HEK293 (cell line): Measurements from ENCODE around the gene NOXO1.

Experiments
- CTCF ChIP-seq: fragments of 450-650 bp; formaldehyde crosslinking; IDR thresholded peaks from 2 replicates; pipeline ENCODE4 v1.5.1; 2016; ENCODE audit warnings: missing biosample characterization, missing genetic modification characterization
- GLIS2 ChIP-seq: fragments of 450-650 bp; formaldehyde crosslinking; IDR thresholded peaks from 2 replicates; pipeline ENCODE4 v1.5.1; 2016; ENCODE audit warnings: missing biosample characterization, missing genetic modification characterization
- HOXA7 ChIP-seq: sonication (generic); formaldehyde crosslinking; IDR thresholded peaks from 2 replicates; pipeline ENCODE4 v1.8.1; 2022; ENCODE audit warnings: missing genetic modification reagents, borderline replicate concordance
- KLF17 ChIP-seq: fragments of 450-650 bp; formaldehyde crosslinking; IDR thresholded peaks from 2 replicates; pipeline ENCODE4 v1.5.1; 2016; ENCODE audit warnings: missing biosample characterization, missing genetic modification characterization
- KLF7 ChIP-seq: fragments of 450-650 bp; formaldehyde crosslinking; IDR thresholded peaks from 2 replicates; pipeline ENCODE4 v1.5.1; 2016; ENCODE audit warnings: missing biosample characterization, missing genetic modification characterization, borderline replicate concordance
- KLF8 ChIP-seq: fragments of 450-650 bp; formaldehyde crosslinking; IDR thresholded peaks from 2 replicates; pipeline ENCODE4 v1.5.1; 2016; ENCODE audit warnings: missing biosample characterization, missing genetic modification characterization
- REPIN1 ChIP-seq: fragments of 450-650 bp; formaldehyde crosslinking; IDR thresholded peaks from 2 replicates; pipeline ENCODE4 v1.5.1; 2017; ENCODE audit warnings: missing biosample characterization, missing genetic modification characterization, low read depth
- YY2 ChIP-seq: fragments of 450-650 bp; formaldehyde crosslinking; IDR thresholded peaks from 2 replicates; pipeline ENCODE4 v1.5.1; 2016; ENCODE audit warnings: missing biosample characterization, missing genetic modification characterization
- ZBTB21 ChIP-seq: fragments of 450-650 bp; formaldehyde crosslinking; IDR thresholded peaks from 2 replicates; pipeline ENCODE4 v1.5.1; 2017; ENCODE audit warnings: missing biosample characterization, missing genetic modification characterization
- ZNF114 ChIP-seq: fragments of 450-650 bp; formaldehyde crosslinking; IDR thresholded peaks from 2 replicates; pipeline ENCODE4 v1.5.0; 2017; ENCODE audit warnings: missing biosample characterization, missing genetic modification characterization
- ZNF155 ChIP-seq: fragments of 450-650 bp; formaldehyde crosslinking; IDR thresholded peaks from 2 replicates; pipeline ENCODE4 v1.5.1; 2016; ENCODE audit warnings: missing biosample characterization, missing genetic modification characterization
- ZNF18 ChIP-seq: fragments of 450-650 bp; formaldehyde crosslinking; IDR thresholded peaks from 2 replicates; pipeline ENCODE4 v1.5.1; 2016; ENCODE audit warnings: missing biosample characterization, missing genetic modification characterization
- ZNF248 ChIP-seq: fragments of 450-650 bp; formaldehyde crosslinking; IDR thresholded peaks from 2 replicates; pipeline ENCODE4 v1.5.1; 2017; ENCODE audit warnings: missing biosample characterization, missing genetic modification characterization
- ZNF335 ChIP-seq: fragments of 450-650 bp; formaldehyde crosslinking; conservative IDR thresholded peaks from 2 replicates; pipeline ENCODE4 v1.5.1; 2016; ENCODE audit warnings: missing biosample characterization, missing genetic modification characterization
- ZNF501 ChIP-seq: fragments of 450-650 bp; formaldehyde crosslinking; IDR thresholded peaks from 2 replicates; pipeline ENCODE4 v1.5.1; 2016; ENCODE audit warnings: missing biosample characterization, missing genetic modification characterization
- ZNF518A ChIP-seq: fragments of 450-650 bp; formaldehyde crosslinking; conservative IDR thresholded peaks from 2 replicates; pipeline ENCODE4 v1.5.1; 2016; ENCODE audit warnings: low read depth, missing biosample characterization, missing genetic modification characterization
- ZNF544 ChIP-seq: fragments of 450-650 bp; formaldehyde crosslinking; IDR thresholded peaks from 2 replicates; pipeline ENCODE4 v1.5.0; 2017; ENCODE audit warnings: missing biosample characterization, missing genetic modification characterization
- ZNF549 ChIP-seq: fragments of 450-650 bp; IDR thresholded peaks from 2 replicates; pipeline ENCODE4 v1.5.1; 2018; ENCODE audit warnings: missing biosample characterization, missing genetic modification characterization, mild to moderate bottlenecking, inconsistent platforms, moderate library complexity
- ZNF560 ChIP-seq: fragments of 450-650 bp; formaldehyde crosslinking; IDR thresholded peaks from 2 replicates; pipeline ENCODE4 v1.5.1; 2017; ENCODE audit warnings: missing biosample characterization, missing genetic modification characterization, borderline replicate concordance
- TF ChIP-seq, protein P1 (sequence below): fragments of 450-650 bp; formaldehyde crosslinking; IDR thresholded peaks from 2 replicates; pipeline ENCODE4 v1.5.1; 2016; ENCODE audit warnings: missing biosample characterization, missing genetic modification characterization
- TF ChIP-seq, protein P2 (sequence below): fragments of 450-650 bp; formaldehyde crosslinking; IDR thresholded peaks from 2 replicates; pipeline ENCODE4 v1.5.1; 2016; ENCODE audit warnings: missing biosample characterization, missing genetic modification characterization
- TF ChIP-seq, protein P3 (sequence below): fragments of 450-650 bp; formaldehyde crosslinking; IDR thresholded peaks from 2 replicates; pipeline ENCODE4 v1.5.1; 2016; ENCODE audit warnings: missing biosample characterization, missing genetic modification characterization

Gene NOXO1

DNA sequence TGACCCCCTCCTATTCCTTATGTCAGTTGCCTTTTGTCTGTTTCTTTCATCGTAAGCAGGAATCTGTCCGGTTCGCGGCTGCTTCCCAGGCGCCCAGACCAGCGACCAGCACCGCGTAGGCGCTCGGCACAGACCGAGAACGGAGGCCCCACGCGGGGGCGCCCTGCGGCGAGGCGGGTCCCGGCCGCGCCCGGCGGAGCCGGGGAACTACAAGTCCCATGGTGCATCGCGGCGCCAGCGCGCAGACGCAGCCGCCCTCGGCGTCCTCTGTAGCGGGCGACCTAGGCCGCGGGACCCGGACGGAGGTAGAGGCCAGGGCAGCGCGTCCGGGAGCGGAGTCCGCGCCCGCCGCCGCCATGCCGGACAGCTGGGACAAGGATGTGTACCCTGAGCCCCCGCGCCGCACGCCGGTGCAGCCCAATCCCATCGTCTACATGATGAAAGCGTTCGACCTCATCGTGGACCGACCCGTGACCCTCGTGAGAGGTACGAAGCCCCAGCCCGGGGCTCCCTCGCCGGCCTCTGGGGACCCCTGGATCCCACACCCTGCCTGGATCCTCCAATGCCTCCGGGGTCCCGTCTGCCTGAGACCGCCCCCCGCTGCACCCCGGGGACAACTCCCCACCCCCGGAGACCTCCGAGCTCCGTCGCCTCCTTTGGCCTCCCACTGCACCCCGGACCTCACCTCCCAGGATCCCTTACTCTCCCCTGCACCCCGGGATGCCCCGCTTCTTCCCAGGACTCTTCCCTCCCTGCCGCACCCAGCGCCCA is 21.8 kb downstream of the NOXO1 start, which contains the start of gene NDUFB10 (continued):
- TF ChIP-seq ZNF155 (tag by site-specific recombination) (no peak), ZNF549 (tag by site-specific recombination) (no peak), ZNF518A (no peak), HOXA7 (CRISPR knock-in tag) (no peak), GLIS2 (peak; percentile 72), ZNF114 (tag by site-specific recombination) (no peak), ZBTB21 (tag by site-specific recombination) (no peak), ZNF544 (tag by site-specific recombination) (no peak), ZNF335 (tag by site-specific recombination) (peak; percentile 87), ZNF248 (tag by site-specific recombination) (no peak), CTCF (peak; percentile 80), REPIN1 (tag by site-specific recombination) (no peak), ZNF560 (tag by site-specific recombination) (no peak), KLF7 (tag by site-specific recombination) (no peak; the same call in 1 of the 2 replicates), YY2 (peak; percentile 71), KLF8 (tag by site-specific recombination) (0 out of 2 replicates have a peak, but pooled peaks have one; percentile 23), ZNF18 (tag by site-specific recombination) (no peak), ZNF501 (tag by site-specific recombination) (peak; percentile 52; the same call in 1 of the 2 replicates), KLF17 (tag by site-specific recombination) (peak; percentile 73; the same call in 1 of the 2 replicates)
- TF ChIP-seq, protein P1, sequence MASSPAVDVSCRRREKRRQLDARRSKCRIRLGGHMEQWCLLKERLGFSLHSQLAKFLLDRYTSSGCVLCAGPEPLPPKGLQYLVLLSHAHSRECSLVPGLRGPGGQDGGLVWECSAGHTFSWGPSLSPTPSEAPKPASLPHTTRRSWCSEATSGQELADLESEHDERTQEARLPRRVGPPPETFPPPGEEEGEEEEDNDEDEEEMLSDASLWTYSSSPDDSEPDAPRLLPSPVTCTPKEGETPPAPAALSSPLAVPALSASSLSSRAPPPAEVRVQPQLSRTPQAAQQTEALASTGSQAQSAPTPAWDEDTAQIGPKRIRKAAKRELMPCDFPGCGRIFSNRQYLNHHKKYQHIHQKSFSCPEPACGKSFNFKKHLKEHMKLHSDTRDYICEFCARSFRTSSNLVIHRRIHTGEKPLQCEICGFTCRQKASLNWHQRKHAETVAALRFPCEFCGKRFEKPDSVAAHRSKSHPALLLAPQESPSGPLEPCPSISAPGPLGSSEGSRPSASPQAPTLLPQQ (tag by site-specific recombination) = peak; percentile 73; the same call in 1 of the 2 replicates
- TF ChIP-seq, protein P2, sequence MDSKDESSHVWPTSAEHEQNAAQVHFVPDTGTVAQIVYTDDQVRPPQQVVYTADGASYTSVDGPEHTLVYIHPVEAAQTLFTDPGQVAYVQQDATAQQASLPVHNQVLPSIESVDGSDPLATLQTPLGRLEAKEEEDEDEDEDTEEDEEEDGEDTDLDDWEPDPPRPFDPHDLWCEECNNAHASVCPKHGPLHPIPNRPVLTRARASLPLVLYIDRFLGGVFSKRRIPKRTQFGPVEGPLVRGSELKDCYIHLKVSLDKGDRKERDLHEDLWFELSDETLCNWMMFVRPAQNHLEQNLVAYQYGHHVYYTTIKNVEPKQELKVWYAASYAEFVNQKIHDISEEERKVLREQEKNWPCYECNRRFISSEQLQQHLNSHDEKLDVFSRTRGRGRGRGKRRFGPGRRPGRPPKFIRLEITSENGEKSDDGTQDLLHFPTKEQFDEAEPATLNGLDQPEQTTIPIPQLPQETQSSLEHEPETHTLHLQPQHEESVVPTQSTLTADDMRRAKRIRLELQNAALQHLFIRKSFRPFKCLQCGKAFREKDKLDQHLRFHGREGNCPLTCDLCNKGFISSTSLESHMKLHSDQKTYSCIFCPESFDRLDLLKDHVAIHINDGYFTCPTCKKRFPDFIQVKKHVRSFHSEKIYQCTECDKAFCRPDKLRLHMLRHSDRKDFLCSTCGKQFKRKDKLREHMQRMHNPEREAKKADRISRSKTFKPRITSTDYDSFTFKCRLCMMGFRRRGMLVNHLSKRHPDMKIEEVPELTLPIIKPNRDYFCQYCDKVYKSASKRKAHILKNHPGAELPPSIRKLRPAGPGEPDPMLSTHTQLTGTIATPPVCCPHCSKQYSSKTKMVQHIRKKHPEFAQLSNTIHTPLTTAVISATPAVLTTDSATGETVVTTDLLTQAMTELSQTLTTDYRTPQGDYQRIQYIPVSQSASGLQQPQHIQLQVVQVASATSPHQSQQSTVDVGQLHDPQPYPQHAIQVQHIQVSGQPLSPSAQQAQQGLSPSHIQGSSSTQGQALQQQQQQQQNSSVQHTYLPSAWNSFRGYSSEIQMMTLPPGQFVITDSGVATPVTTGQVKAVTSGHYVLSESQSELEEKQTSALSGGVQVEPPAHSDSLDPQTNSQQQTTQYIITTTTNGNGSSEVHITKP = no peak
- TF ChIP-seq, protein P3, sequence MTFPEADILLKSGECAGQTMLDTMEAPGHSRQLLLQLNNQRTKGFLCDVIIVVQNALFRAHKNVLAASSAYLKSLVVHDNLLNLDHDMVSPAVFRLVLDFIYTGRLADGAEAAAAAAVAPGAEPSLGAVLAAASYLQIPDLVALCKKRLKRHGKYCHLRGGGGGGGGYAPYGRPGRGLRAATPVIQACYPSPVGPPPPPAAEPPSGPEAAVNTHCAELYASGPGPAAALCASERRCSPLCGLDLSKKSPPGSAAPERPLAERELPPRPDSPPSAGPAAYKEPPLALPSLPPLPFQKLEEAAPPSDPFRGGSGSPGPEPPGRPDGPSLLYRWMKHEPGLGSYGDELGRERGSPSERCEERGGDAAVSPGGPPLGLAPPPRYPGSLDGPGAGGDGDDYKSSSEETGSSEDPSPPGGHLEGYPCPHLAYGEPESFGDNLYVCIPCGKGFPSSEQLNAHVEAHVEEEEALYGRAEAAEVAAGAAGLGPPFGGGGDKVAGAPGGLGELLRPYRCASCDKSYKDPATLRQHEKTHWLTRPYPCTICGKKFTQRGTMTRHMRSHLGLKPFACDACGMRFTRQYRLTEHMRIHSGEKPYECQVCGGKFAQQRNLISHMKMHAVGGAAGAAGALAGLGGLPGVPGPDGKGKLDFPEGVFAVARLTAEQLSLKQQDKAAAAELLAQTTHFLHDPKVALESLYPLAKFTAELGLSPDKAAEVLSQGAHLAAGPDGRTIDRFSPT (tag by site-specific recombination) = no peak
